GM21515 (cell line): ENCODE data around the gene GALC.

Source experiments
- ATAC-seq: cut with Tn5 transposase; IDR thresholded peaks from one replicate; pipeline ENCODE4 v1.9.1; 2021; ENCODE audit not compliant: unreplicated experiment

GALC gene

DNA sequence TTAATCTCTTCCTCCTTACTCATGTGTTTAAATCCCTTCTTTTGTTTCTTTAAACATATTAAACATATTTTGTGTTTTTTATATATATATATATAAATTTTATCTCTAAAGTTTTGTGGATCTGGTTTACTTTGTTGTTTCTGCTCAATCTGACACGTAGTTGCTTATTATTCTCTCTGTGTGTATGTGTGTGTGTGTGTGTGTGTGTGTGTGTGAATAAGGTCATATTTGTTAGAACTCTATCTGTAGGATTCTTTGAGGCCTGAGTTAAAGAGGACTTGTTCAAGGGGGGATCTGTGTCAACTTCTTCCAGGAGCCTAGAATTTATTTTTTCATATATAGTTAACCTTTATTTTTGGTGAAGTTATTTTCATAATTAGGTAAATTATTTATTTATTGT lies 14.6 kb upstream of the GALC start:
- no peak for ATAC-seq

DNA sequence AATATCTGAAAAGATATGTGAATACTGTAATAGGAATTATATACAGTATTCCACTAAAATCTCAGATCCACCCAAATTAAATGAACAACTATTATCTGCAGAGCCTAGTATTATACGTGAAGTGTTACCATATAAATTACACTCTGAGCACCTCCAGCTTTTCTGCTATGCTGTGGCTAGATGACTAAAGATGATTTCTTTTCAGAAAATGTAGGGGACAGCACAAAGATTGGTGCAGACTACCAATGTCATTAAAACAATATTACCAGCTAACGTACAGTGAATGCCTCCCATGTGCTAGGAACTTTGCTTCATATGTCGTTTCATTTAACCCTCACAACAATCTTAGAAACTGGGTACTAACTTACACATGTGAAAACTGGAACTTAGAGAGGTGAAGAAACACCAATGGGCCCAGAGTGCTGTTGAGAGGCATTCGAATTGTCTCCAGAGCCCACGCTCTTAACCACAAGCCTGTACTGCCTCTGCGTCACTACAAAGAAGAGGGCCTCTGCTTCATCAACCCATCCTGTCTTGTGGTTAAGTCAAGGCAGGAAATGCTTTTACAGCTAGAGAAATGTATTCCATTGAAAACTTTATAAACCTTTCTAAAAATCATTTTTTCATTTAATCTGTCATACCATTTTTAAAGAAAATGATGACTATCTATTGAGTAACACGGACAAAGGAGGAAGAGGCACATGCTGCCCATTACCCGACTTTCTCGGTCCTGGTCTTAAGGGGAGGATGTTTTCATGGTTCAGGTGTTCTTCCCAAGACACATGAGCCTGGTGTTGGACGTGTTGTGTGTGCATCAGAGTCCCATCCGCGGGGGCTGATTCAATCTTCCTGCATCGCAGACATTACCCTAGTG lies 13.2 kb upstream of the GALC start:
- peak; percentile 89 for ATAC-seq

DNA sequence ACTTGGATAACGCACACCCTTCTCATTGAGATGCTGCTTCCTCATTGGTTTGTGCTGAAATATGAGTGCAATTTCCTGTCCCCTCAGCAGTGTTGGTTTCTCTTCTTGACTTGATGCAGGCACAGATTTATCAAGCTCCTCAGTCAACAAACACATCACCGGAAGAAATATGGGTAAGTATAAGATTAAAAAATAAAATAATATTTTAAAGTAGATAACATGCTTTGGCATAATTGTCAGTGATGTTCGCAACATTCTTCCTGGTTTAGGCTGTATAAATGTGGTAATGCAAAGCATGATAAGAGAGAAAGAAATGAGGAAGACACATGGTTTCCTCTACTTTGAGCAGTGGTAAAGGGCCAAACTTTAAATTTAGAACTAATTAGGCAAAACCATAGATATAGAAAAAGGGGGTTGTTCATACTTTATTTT lies 12.1 kb upstream of the GALC start, which contains the start of gene GPR65:
Gene GPR65, plus strand, starts transcription at position 86 of the 432 bp plus-strand sequence. CDS start 5,713 bp downstream, outside the sequence.
- peak; percentile 71 for ATAC-seq

DNA sequence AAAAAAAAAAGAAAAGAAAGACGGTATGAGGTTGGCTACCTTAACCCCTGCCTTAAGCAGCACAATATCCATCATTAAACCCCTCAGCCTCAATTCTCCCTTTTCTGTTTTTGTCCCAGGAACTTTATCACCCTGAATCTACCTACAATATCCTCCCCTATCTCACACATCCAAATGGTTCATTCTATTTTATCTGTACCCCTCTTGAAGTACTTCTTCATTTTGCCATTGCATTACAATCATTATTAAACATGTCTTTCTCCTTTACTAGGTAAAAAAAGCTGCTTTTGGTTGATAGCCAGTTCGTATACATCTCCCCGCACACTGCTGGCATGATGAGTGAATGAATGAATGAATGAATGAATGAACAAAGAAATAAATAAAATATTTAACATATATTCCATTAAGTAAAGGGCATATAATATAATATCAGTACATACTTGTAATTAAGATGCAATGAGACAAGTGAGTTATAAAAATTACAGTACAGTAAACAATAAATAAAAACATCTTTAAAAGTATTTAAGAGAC lies 11.6 kb upstream of the GALC start:
- ATAC-seq, result no peak

DNA sequence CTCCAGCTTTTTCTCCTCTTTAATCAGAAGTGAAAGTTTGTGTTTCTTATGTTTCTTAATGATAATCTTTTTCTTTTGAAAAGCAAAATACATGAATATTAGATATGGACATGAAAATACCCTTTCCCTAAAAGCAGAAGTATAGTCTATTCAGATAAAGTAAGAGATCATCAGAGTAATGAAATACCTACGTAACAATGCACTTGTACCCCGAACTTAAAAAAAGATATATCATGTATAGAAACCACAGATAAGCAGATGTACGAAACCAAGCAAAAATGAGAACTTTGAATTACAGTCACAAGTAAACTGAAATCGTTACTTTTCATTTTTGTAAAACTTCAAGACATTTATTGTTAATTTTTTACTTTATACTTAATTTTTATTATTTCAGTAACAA lies 10.4 kb upstream of the GALC start:
- no peak for ATAC-seq

DNA sequence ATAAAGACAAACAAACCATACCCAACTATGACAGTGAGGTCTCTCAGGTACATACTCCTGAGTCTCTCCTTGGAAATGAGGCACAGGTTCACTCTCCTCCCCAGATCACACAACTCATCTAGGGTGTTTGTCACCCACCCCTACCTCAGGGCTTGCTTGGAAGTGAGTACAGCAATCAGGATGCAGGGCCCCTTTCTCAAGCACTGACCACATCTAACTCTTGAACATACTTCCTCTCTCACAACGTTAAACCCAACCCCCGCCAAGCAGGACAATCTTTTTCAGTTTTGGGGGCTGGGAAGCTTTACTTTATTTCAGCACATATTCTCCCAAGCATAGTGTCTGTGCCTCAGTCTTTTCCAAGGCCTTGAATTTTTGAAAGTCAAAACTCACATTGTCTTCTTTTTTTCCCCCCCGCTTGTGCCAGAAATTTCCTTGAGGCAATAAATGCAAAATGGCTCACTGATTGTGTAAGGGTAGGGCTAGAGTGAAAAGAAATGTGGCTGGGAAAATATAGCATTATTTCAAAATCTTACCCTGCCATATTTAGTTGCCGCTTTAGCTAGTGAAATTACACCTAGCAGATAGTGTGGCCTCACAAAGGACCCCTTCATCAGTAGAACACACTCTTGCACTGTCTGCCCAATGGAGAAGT lies 9.6 kb upstream of the GALC start:
- no peak for ATAC-seq

DNA sequence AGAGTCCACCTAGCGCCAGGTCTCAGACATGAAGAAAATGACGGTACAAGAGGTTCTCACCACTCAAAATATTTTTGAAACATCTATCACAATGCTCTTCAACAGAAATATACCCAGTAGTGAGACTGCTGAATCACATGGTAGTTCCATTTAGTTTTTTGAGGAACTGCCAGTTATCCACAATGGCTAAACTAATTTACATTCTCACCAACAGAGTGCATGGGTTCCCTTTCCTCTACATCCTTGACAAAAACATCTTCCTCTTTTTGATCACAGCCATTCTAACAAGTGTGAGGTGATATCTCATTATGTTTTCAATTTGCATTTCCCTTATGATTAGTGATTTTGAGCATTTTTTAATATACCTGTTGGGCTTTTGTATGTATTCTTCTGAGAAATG lies 6.3 kb upstream of the GALC start:
- no peak for ATAC-seq

DNA sequence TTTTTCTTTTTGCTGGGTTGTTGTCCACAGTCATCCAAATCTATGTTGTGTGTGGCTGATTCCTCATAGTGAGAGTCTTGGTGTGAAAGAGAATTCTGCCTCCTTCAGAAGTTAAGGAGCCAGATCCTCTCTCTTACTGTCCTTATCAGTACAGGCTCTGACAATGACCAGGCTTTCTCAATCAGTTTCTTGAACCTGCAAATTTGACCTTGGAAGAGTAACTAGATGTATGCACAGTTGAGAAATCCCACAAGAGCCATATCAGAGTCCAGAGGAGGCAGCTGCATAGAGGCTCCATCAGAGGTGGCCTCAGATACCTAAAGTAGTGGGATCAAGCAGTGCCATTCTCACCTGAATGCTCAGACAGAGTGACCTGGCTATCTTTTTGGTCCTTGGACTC lies 5.5 kb upstream of the GALC start:
- no peak for ATAC-seq

DNA sequence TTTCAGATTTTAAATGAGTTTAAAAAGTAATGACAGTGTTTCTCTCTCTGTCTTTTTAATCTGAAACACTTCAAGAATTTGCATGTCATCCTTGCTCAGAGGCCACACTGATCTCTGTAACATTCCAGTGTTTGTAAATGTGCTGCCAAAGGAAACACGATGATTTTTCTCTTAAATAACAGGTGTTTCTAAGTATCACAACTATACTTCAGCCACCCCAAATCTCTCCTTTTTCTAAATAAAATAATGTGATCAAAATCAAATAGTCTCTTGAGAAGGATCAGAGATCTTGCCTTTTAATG lies 3.3 kb upstream of the GALC start:
- ATAC-seq, result no peak

DNA sequence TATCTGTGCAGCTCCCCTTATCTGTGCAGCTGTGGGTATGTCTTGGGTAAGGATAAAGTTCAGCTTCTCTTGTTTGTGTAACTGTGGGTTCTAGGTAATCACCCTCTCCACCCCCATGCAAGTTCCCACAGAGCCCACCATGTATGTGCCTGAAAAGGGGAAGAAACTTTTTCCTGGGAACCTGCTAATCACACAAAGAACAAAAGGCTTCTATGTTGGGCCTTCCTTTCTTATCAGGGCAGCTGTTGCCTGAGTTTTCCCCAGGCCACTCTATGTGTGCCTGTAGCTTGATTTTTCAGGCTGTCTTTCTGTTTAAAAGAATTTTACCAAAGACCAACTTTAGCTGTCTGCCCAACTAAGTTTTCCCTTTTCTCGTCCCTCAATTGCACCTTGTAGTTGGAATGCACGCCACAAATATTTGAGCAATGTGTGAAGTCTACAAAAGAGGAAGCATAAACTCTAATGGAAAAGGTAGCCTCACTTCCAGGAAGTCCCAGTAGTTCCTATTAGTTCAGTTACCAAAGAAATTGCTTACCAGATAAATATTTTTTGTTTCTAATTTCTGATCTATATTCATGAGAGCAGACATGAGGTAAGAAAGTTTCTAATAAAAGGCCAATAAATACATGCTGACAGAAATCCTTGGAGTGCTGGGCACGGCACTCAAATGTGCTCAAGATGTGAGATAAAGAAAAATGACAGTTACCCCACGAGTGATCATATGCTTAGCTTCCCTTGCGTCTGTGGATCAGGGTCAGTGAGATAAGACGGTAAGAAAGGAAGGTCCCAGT lies 2.7 kb upstream of the GALC start:
- ATAC-seq, result no peak

DNA sequence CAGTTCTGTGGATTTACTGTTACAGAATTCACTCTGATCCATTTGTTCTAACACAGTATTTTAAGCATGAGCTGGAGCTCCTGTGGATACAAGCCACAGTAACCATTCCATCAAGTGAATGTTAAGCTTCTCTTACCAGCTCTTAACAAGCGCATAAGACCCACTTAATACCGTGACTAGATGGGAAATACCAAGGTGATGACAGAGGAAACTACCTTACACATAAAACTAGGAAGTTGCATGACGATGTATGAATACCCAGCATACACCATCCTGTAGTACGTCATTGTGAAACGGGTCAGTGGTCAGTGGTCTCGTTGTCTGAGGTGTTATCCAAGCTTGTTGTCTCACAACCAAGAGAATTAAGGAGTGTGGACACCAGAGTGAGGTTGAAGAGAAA lies 2.0 kb upstream of the GALC start:
- ATAC-seq, result peak; percentile 31

DNA sequence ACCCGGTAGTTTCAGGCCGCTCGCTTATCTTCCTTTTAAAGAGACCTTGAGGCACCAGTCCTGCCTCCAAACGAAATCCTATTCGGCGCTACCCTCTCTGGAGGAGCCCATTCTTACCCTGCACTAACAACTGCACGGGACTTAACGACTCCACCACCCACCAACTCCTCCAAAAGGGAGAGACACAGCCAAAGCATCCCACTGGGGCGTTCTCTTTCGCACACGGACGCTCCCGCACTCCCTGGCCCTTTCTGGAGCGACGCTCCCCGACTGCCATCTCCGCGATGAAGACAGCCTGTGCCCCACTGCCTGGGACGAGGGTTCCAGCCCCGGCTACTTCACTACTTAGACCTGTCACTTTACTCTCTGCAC lies 650 bp downstream of the GALC start:
- ATAC-seq, result peak; percentile 1

DNA sequence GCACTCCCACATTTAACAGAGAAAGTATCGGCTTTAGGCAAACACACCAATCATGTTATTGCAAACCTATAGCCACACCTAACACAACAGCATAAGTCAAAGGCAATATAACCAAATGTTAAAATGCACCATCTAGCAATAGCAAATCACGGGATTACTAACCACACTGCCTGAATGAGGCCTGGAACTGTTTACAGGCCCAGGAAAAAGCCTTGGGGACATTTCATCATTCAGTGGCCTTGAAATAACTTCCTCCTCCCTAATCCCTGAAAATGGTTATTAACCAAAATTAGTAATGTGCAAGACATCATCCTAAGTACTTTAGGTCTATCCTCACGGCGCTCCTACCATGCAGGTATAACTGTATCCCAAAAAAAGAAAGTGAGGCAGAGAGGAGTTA lies 2.3 kb downstream of the GALC start:
- ATAC-seq, result no peak

DNA sequence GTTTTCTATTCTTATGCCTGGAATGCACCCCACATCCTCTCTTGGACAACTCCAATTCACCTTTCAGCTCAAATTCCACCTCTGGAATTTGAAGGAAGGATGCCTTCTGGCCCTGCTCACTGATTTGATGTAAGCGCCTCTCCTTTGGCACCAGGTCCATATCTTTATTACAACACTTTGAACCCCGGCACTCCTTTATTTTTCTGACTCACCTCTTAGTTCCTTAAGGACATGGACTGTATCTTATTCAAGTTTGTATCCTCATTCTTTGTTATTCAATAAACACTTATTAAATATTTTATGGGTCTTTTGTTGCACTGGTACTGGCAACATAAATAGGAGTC lies 3.1 kb downstream of the GALC start:
- ATAC-seq, result no peak

DNA sequence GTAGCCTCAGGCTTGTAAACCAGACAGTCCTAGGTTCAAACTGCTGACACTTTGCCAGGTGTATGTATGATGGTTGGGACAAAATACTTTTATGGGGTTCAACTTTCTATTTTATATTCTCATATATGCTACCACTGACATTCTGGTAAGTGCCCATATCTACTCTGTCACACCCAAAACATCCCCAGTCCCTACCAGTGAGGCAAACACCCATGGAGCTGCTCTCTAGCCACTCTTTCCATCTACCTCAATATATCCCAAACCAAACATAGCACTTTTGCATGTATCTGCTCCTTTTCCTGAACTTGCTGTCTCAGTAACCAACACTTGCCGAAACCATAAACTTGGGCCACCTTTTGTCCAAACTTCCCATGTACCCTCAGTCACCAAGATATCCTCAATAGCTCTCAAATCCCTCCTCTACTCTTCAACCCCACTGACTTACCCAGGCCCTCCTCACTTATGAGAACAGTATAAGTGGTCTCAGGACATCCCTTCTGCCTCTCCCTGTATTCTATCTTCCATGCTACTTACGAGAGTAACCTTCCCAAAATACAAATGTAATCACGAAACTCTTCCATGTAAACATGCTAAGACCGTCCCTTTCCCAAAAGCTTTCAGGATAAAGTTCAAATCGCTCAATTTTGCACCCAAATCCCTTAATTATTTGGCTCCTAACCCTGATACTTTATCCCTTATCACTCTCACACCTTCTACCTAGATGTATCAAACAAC lies 3.6 kb downstream of the GALC start:
- no peak for ATAC-seq

DNA sequence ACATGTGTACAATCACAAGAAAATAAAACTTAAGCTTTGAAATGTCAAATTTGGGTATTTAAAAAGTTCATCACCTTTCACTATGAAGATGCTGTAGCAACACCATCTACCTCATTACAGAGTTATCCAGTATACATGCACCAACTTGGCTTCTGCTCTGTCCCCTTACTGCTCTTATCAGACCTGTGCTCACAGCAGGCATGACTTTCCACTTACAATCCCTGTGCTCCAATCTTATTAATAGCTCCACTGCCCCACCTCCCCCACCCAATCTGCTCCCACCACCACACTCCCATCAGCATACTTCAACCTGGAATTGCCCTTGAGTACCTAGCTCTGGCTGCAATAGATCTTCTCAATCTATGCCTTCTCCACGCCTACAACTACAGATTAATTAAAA lies 13.3 kb downstream of the GALC start:
- no peak for ATAC-seq

DNA sequence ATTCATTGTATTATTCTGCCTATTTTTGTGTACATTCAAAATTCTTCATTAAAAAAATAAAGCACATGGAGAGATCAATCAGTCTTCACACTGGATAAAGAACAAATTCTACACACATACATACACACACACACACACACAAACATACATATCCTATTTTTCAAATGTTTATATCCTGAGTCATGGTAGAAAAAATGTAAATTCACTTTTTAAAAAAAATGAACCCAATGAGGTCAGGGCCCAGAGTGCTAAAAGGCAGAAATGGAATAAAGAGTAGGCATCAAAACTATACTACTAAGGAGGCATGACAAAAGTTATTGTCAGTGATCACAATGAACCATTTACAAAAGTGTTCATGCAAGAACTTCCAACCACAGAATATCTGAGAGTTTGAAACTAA lies 17.3 kb downstream of the GALC start:
- ATAC-seq, result no peak

DNA sequence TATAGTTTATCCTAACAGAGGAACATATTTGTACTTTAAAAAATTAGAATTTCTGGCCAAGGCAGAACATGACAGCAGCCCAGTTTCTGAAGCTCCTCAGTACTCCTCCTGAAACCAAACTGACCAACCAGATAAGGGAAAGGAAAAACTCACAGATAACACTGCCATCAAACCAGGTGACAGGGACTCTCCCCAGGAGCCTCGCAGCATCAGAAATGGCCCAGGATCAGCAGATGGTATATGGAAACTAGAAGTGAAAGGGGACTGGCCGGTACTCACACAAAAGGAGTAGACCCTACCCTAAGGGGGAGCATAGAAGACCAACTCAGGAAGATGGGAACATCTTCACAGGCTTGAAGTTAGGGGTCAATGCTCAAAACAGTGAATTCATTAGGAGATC lies 22.0 kb downstream of the GALC start:
- peak; percentile 88 for ATAC-seq

DNA sequence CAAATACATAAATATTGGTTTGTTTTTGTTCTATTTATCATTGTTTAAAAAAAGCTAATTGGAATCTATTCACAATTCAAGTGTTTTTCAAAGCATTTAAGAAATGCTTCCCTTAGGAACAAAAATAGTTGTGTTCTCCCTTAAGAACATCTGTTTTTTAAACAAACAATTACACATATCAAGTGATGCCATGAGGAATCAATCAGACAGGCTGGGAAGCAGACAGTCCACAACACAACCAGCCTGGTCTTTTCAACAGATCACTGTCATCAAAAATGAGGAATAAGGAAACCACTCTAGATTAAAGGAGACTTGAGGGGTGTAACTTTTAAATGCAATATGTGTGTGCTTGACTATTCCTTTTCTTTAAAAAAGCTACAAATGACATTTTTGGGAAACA lies 25.5 kb downstream of the GALC start:
- no peak for ATAC-seq

DNA sequence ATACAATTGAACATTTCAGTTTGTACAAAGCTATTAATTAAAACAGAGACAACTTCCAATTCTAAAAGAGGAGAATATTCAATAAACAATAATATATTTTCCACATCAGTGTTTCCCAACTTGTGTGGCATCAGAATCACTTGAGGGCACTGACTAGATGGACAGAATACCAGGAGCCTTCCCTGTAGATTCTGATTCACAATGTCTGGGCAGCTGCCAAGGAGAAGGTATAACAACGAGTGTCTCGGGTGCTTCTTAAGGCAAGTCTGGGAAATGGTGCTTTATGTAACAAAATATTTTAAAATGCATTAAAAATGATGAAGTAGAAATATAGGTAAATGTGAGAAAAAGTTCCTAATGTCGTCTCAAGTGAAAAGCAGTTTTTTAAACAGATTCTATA lies 26.2 kb downstream of the GALC start:
- ATAC-seq, result no peak

DNA sequence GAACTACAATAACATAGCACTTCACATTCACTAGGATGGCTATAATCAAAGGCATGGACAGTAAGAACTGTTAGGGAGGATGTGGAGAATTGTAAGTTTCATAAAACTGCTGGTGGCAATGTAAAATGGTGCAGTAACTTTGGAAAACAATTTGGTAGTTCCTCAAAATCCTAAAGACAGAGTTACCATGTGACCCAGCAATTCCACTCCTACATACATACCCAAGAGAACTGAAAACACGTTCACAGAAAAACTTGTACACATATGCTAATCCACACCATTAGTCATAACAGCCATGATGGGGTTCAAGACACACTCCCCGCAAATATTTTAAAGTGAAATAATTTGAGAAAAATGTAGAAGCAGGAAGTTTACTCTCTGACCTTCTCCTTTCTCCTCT lies 31.7 kb downstream of the GALC start:
- no peak for ATAC-seq
